Trophoblast cell (in vitro differentiated cells and primary cell): ENCODE results near the gene RAMP3.

ENCODE experiments used
- DNase-seq, 2 donors: peaks; one replicate each; pipeline ENCODE4 v3.0.0-alpha.2; 2016
- H2AFZ ChIP-seq: 2 replicates; pipeline ENCODE4 v1.6.1; 2013; ENCODE audit warnings: low read length, moderate library complexity, mild to moderate bottlenecking; ENCODE audit not compliant: insufficient read depth, poor library complexity
- H2AK5ac ChIP-seq: 2 replicates; pipeline ENCODE4 v1.6.1; 2013; ENCODE audit warnings: mild to moderate bottlenecking, low read length
- H2BK120ac ChIP-seq: 2 replicates; pipeline ENCODE4 v1.6.1; 2013; ENCODE audit warnings: low read length, mild to moderate bottlenecking, moderate library complexity; ENCODE audit not compliant: insufficient read depth, poor library complexity
- H2BK12ac ChIP-seq: 2 replicates; pipeline ENCODE4 v1.6.1; 2013; ENCODE audit warnings: mild to moderate bottlenecking, low read length, moderate library complexity
- H2BK5ac ChIP-seq: 2 replicates; pipeline ENCODE4 v1.6.1; 2013; ENCODE audit warnings: low read length, low read depth, moderate library complexity, mild to moderate bottlenecking; ENCODE audit not compliant: poor library complexity
- H3K14ac ChIP-seq: 2 replicates; pipeline ENCODE4 v1.6.1; 2013; ENCODE audit warnings: mild to moderate bottlenecking, low read length
- H3K18ac ChIP-seq: 2 replicates; pipeline ENCODE4 v1.6.1; 2013; ENCODE audit warnings: mild to moderate bottlenecking, low read length
- H3K23ac ChIP-seq: 2 replicates; pipeline ENCODE4 v1.6.1; 2013; ENCODE audit warnings: low read length
- H3K27ac ChIP-seq: 2 replicates; pipeline ENCODE4 v1.5.1; 2013; ENCODE audit warnings: low read depth, mild to moderate bottlenecking, inconsistent platforms, low read length, moderate library complexity
- H3K27me3 ChIP-seq: 2 replicates; pipeline ENCODE4 v1.6.1; 2013; ENCODE audit warnings: inconsistent platforms, mild to moderate bottlenecking, low read length, moderate library complexity; ENCODE audit not compliant: insufficient read depth
- H3K36me3 ChIP-seq, 2 experiments: 1 replicate in 1 of 2; 2 replicates in 1 of 2; pipeline ENCODE4 v1.6.1; 2013; ENCODE audit warnings: low read length in 2 of 2, mild to moderate bottlenecking in 2 of 2, moderate library complexity in 1 of 2; ENCODE audit not compliant: insufficient read depth in 2 of 2, control insufficient read depth in 1 of 2
- H3K4ac ChIP-seq: 2 replicates; pipeline ENCODE4 v1.6.1; 2013; ENCODE audit warnings: low read depth, mild to moderate bottlenecking, low read length, moderate library complexity
- H3K4me1 ChIP-seq, 2 experiments: 1 replicate in 1 of 2; 2 replicates in 1 of 2; pipeline ENCODE4 v1.6.1; 2013; ENCODE audit warnings: low read length in 2 of 2, mild to moderate bottlenecking in 2 of 2, moderate library complexity in 1 of 2; ENCODE audit not compliant: insufficient read depth in 2 of 2, control insufficient read depth in 1 of 2
- H3K4me2 ChIP-seq: 2 replicates; pipeline ENCODE4 v1.6.1; 2013; ENCODE audit warnings: inconsistent platforms, mild to moderate bottlenecking, low read length, moderate library complexity
- H3K4me3 ChIP-seq: 2 replicates; pipeline ENCODE4 v1.5.1; 2013; ENCODE audit warnings: mild to moderate bottlenecking, low read depth, low read length, inconsistent platforms
- H3K79me1 ChIP-seq: one replicate; pipeline ENCODE4 v1.6.1; 2013; ENCODE audit warnings: low read length
- H3K79me2 ChIP-seq: 2 replicates; pipeline ENCODE4 v1.6.1; 2013; ENCODE audit warnings: low read length, mild to moderate bottlenecking; ENCODE audit not compliant: control insufficient read depth, insufficient read depth, poor library complexity
- H3K9ac ChIP-seq: 2 replicates; pipeline ENCODE4 v1.6.1; 2013; ENCODE audit warnings: mild to moderate bottlenecking, low read length
- H3K9me3 ChIP-seq: 2 replicates; pipeline ENCODE4 v1.6.1; 2013; ENCODE audit warnings: low read depth, mild to moderate bottlenecking, control low read depth, inconsistent platforms, low read length; ENCODE audit not compliant: insufficient read depth
- H4K12ac ChIP-seq: 2 replicates; pipeline ENCODE4 v1.6.1; 2013; ENCODE audit warnings: low read depth, mild to moderate bottlenecking, low read length, moderate library complexity
- H4K8ac ChIP-seq: 2 replicates; pipeline ENCODE4 v1.6.1; 2013; ENCODE audit warnings: low read depth, mild to moderate bottlenecking, low read length, moderate library complexity
- H4K91ac ChIP-seq: one replicate; pipeline ENCODE4 v1.6.1; 2013; ENCODE audit warnings: low read depth, mild to moderate bottlenecking, low read length, moderate library complexity
- WGBS: extraction: QIAGEN DNeasy Blood & Tissue Kit; methylation state at CpG from one replicate; pipeline ENCODE4 v1.1.7; 2013; ENCODE audit warnings: missing lambda C conversion rate; ENCODE audit not compliant: insufficient read length, insufficient coverage; ENCODE audit errors: extremely low coverage; 5-methylcytosine and 5-hydroxymethylcytosine counted together

RAMP3 gene

GRCh38 chr7:45140827-45141226 is 16.8 kb upstream of the RAMP3 start:
- no CpG with 5 or more reads among the region's 4 CpGs for WGBS
- no peak overlapping the region for H3K4me2 ChIP-seq

GRCh38 chr7:45143616-45144015 is 14.0 kb upstream of the RAMP3 start:
- H3K9me3 ChIP-seq: peaks cover 1% of the 10 kb centered on the region
- no peak overlapping the region for H3K27ac ChIP-seq
- no peak overlapping the region for H4K12ac ChIP-seq
- H4K91ac ChIP-seq: no peak overlapping the region
- no peak overlapping the region for H3K23ac ChIP-seq
- no peak overlapping the region for H2AFZ ChIP-seq
- H3K4ac ChIP-seq: no peak overlapping the region
- H3K4me3 ChIP-seq: no peak overlapping the region
- H3K14ac ChIP-seq: no peak overlapping the region
- H3K27me3 ChIP-seq: no peaks in the 10 kb centered on the region
- DNase-seq: no peak
- H2BK5ac ChIP-seq: no peak overlapping the region
- no CpG with 5 or more reads among the region's 4 CpGs for WGBS
- H3K9ac ChIP-seq: no peak overlapping the region
- no peaks in the 10 kb centered on the region for H3K4me1 ChIP-seq
- no peak overlapping the region for H2BK12ac ChIP-seq
- no peak overlapping the region for H3K4me2 ChIP-seq
- H3K18ac ChIP-seq: no peak overlapping the region
- H3K36me3 ChIP-seq: no peaks in the 10 kb centered on the region
- H3K79me1 ChIP-seq: no peaks in the 10 kb centered on the region
- no peak overlapping the region for H2AK5ac ChIP-seq
- no peak overlapping the region for H4K8ac ChIP-seq
- no peak overlapping the region for H2BK120ac ChIP-seq
- H3K79me2 ChIP-seq: no peaks in the 10 kb centered on the region

More at GRCh38 chr7:45140827-45141226, 16.8 kb upstream of the RAMP3 start:
- Histone ChIP-seq H2BK12ac (no peak overlapping the region), H2AK5ac (no peak overlapping the region), H3K9ac (no peak overlapping the region), H3K36me3 (no peaks in the 10 kb centered on the region), H4K8ac (no peak overlapping the region), H3K4me1 (no peaks in the 10 kb centered on the region), H3K4me3 (no peak overlapping the region), H3K27me3 (no peaks in the 10 kb centered on the region), H3K9me3 (no peaks in the 10 kb centered on the region), H3K27ac (no peak overlapping the region), H2AFZ (no peak overlapping the region), H3K79me2 (no peaks in the 10 kb centered on the region), H3K18ac (no peak overlapping the region), H4K91ac (no peak overlapping the region), H3K4ac (no peak overlapping the region), H3K23ac (no peak overlapping the region), H4K12ac (no peak overlapping the region), H3K79me1 (no peaks in the 10 kb centered on the region), H3K14ac (no peak overlapping the region), H2BK5ac (no peak overlapping the region), H2BK120ac (no peak overlapping the region)
- DNase-seq: no peak

- no peak for DNase-seq
- Histone ChIP-seq H3K18ac (no peak overlapping the region), H3K9me3 (peaks cover 2% of the 10 kb centered on the region), H3K14ac (no peak overlapping the region), H4K8ac (no peak overlapping the region), H4K91ac (no peak overlapping the region), H3K36me3 (no peaks in the 10 kb centered on the region), H3K4me3 (no peak overlapping the region), H3K9ac (no peak overlapping the region), H2BK5ac (no peak overlapping the region), H2BK120ac (no peak overlapping the region), H3K4me2 (no peak overlapping the region), H2AFZ (no peak overlapping the region), H3K27me3 (no peaks in the 10 kb centered on the region), H3K23ac (no peak overlapping the region), H3K4me1 (no peaks in the 10 kb centered on the region), H2AK5ac (no peak overlapping the region), H3K79me2 (no peaks in the 10 kb centered on the region), H3K79me1 (no peaks in the 10 kb centered on the region), H4K12ac (no peak overlapping the region), H3K4ac (no peak overlapping the region), H2BK12ac (no peak overlapping the region), H3K27ac (no peak overlapping the region)
- WGBS: no CpG with 5 or more reads among the region's 7 CpGs
Observed at GRCh38 chr7:45145881-45146280, 11.7 kb upstream of the RAMP3 start.

GRCh38 chr7:45146531-45147379 is 10.8 kb upstream of the RAMP3 start:
- Histone ChIP-seq H2BK5ac (no peak overlapping the region), H3K27me3 (no peaks in the 10 kb centered on the region), H4K8ac (no peak overlapping the region), H2BK12ac (no peak overlapping the region), H3K9me3 (peaks cover 3% of the 10 kb centered on the region), H2AFZ (no peak overlapping the region), H3K27ac (no peak overlapping the region), H3K9ac (no peak overlapping the region), H3K79me1 (no peaks in the 10 kb centered on the region), H3K79me2 (no peaks in the 10 kb centered on the region), H3K23ac (no peak overlapping the region), H3K4me3 (no peak overlapping the region), H3K4me1 (no peaks in the 10 kb centered on the region), H3K14ac (no peak overlapping the region), H4K12ac (no peak overlapping the region), H2AK5ac (no peak overlapping the region), H3K18ac (no peak overlapping the region), H3K4ac (no peak overlapping the region), H2BK120ac (no peak overlapping the region), H3K36me3 (no peaks in the 10 kb centered on the region), H3K4me2 (no peak overlapping the region), H4K91ac (no peak overlapping the region)
- DNase-seq: no peak
- no CpG with 5 or more reads among the region's 19 CpGs for WGBS
